Sigmoid colon (tissue), 7 donors: ENCODE measurements around the gene FBXL7. TPM values are rescaled to one million over a fixed set of nuclear protein-coding genes. Genes with fewer than 3 reads are reported as not detected.

Experiments
- DNase-seq: peaks from one replicate; pipeline ENCODE4 v3.0.0-alpha.2; 2019
- H3K27ac ChIP-seq, 4 donors: fragments of 200-600 bp; sonication (generic); one replicate each; pipeline ENCODE4 v1.5.1; 2016 to 2019; ENCODE audit warnings: mild to moderate bottlenecking in 1 of 4
- H3K27me3 ChIP-seq, 3 donors: fragments of 200-600 bp; sonication (generic); one replicate each; pipeline ENCODE4 v1.5.1; 2019; ENCODE audit warnings: mild to moderate bottlenecking in 1 of 3
- H3K36me3 ChIP-seq, 4 donors: fragments of 200-600 bp; sonication (generic); one replicate each; pipeline ENCODE4 v1.5.1; 2016 to 2019
- H3K4me1 ChIP-seq, 4 donors: fragments of 200-600 bp; sonication (generic); one replicate each; pipeline ENCODE4 v1.5.1; 2017 to 2019
- H3K4me3 ChIP-seq, 4 donors: fragments of 200-600 bp; sonication (generic); one replicate each; pipeline ENCODE4 v1.5.1; 2017 to 2019; ENCODE audit warnings: mild to moderate bottlenecking in 2 of 4, moderate library complexity in 1 of 4
- H3K9me3 ChIP-seq, 4 donors: fragments of 200-600 bp in 3 of 4; sonication (generic) in 3 of 4; one replicate each; pipeline versions ENCODE4 v1.5.1 to v1.6.1; 2013 to 2019
- CTCF ChIP-seq, 4 experiments: fragments of 450-650 bp in 3 of 4; fragments of 200-600 bp in 1 of 4; IDR thresholded peaks; one replicate each; pipeline ENCODE4 v1.5.1; 2016 to 2019; ENCODE audit warnings: antibody characterized with exemption in 4 of 4, mild to moderate bottlenecking in 3 of 4, moderate library complexity in 2 of 4
- EP300 ChIP-seq, 4 donors: sonication (generic); formaldehyde crosslinking; IDR thresholded peaks; one replicate each; pipeline ENCODE4 v1.6.1; 2017; ENCODE audit warnings: antibody characterized with exemption in 4 of 4
- POLR2A ChIP-seq, 2 donors: fragments of 450-650 bp; IDR thresholded peaks; one replicate each; pipeline ENCODE4 v1.6.1; 2016; ENCODE audit warnings: antibody characterized with exemption in 2 of 2, mild to moderate bottlenecking in 2 of 2, moderate library complexity in 2 of 2
- POLR2AphosphoS5 ChIP-seq, 4 donors: sonication (generic); formaldehyde crosslinking; IDR thresholded peaks; one replicate each; pipeline ENCODE4 v1.6.1; 2017; ENCODE audit warnings: antibody characterized with exemption in 4 of 4
- WGBS, 2 donors: extraction: QIAGEN DNeasy Blood & Tissue Kit; methylation state at CpG; one replicate each; pipeline ENCODE4 v1.1.7; 2013; 5-methylcytosine and 5-hydroxymethylcytosine counted together
- intact Hi-C: fragments of 100-400 bp; cut with DNase I; formaldehyde crosslinking; loops from one replicate; pipeline ENCODE4 v1.15.1; 2023
- polyA plus RNA-seq, 3 donors: library from polyadenylated mRNA; stranded (reverse); fragments of 200-250 nt; gene quantifications; one replicate each; pipeline ENCODE4 v1.2.3, GENCODE V29; 2013
- total RNA-seq, 4 donors: library from RNA; depleted of rRNA; stranded (reverse); fragments of >200 nt; gene quantifications; one replicate each; pipeline ENCODE4 v1.1.0, GENCODE V29; 2016
- donor health status: healthy with polysubstance abuse.
- donor health status: Bipolar disorder and iron deficiency.
- donor health status: healthy.

FBXL7 gene
- total and polyA plus RNA-seq, 7 donors: 0.92 to 44.3 (median 18.2) TPM

- no peaks in the 10 kb centered on the region for H3K27me3 ChIP-seq
- 87 to 89% methylated on average over 3 of the region's 3 CpGs for WGBS, 2 donors
- no peak for DNase-seq
- no peak overlapping the region for H3K4me3 ChIP-seq
- TF ChIP-seq POLR2AphosphoS5 (IDR thresholded peaks at IDR 0.05) (peak in 2 of 4 donors; percentile 46 to 52), POLR2A (IDR thresholded peaks at IDR 0.05) (no peak), EP300 (IDR thresholded peaks at IDR 0.05) (no peak), CTCF (IDR thresholded peaks at IDR 0.05) (no peak)
- no peaks in the 10 kb centered on the region for H3K9me3 ChIP-seq
- H3K36me3 ChIP-seq: no peaks in the 10 kb centered on the region
- H3K4me1 ChIP-seq: peaks cover 0 to 24% (median 6%) of the 10 kb centered on the region in 4 donors
- intact Hi-C loops: no loop called here
- H3K27ac ChIP-seq: no peak overlapping the region
These were observed 397.7 kb downstream of the FBXL7 start for GRCh38 chr5:15897656-15898055.

GRCh38 chr5:15898641-15899040, 398.7 kb downstream of the FBXL7 start:
- DNase-seq: no peak
- H3K4me1 ChIP-seq: peaks cover 0 to 29% (median 8%) of the 10 kb centered on the region in 4 donors
- no peak overlapping the region for H3K27ac ChIP-seq
- no peaks in the 10 kb centered on the region for H3K27me3 ChIP-seq
- H3K4me3 ChIP-seq: no peak overlapping the region
- no peaks in the 10 kb centered on the region for H3K9me3 ChIP-seq
- TF ChIP-seq POLR2A (IDR thresholded peaks at IDR 0.05) (no peak), POLR2AphosphoS5 (IDR thresholded peaks at IDR 0.05) (no peak), CTCF (IDR thresholded peaks at IDR 0.05) (no peak), EP300 (IDR thresholded peaks at IDR 0.05) (no peak)
- intact Hi-C loops: no loop called here
- 90 to 91% methylated on average over 6 of the region's 6 CpGs for WGBS, 2 donors
- H3K36me3 ChIP-seq: no peaks in the 10 kb centered on the region

DNA sequence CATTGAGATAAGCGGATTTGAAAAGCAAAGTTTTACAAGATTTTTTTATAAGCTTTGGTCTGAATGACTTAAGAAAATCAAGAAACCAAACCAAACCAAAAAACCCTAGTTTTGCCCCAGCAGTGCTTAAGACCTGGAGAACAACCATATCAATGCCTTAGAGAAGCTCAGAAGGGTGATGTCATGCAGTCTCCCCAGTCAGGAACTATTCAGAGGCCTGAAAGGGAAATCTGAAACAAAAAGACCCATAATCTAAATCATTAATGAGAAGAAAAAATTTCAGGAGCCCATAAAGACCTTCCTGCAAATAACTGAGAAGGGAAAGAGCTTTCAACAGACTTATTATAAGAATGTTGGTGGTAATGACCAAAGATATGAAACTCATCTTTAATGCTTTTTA, 399.5 kb downstream of the FBXL7 start:
- Histone ChIP-seq H3K4me3 (no peak overlapping the region), H3K9me3 (no peaks in the 10 kb centered on the region), H3K27me3 (no peaks in the 10 kb centered on the region), H3K4me1 (peaks cover 0 to 38% (median 12%) of the 10 kb centered on the region in 4 donors), H3K36me3 (no peaks in the 10 kb centered on the region), H3K27ac (no peak overlapping the region)
- TF ChIP-seq POLR2A (IDR thresholded peaks at IDR 0.05): no peak
- TF ChIP-seq EP300 (IDR thresholded peaks at IDR 0.05): no peak
- no peak for TF ChIP-seq POLR2AphosphoS5 (IDR thresholded peaks at IDR 0.05)
- no peak for TF ChIP-seq CTCF (IDR thresholded peaks at IDR 0.05)
- WGBS, 2 donors: 89 to 95% methylated on average over 1 of the region's 1 CpG
- intact Hi-C loops: no loop called here
- DNase-seq: no peak

- Histone ChIP-seq H3K27me3 (no peaks in the 10 kb centered on the region), H3K9me3 (no peaks in the 10 kb centered on the region), H3K36me3 (no peaks in the 10 kb centered on the region), H3K27ac (no peak overlapping the region), H3K4me3 (no peak overlapping the region), H3K4me1 (peaks cover 0 to 52% (median 15%) of the 10 kb centered on the region in 4 donors)
- no peak for DNase-seq
- 17 to 49% methylated on average over 2 of the region's 2 CpGs for WGBS, 2 donors
- TF ChIP-seq CTCF (IDR thresholded peaks at IDR 0.05): no peak
- no peak for TF ChIP-seq EP300 (IDR thresholded peaks at IDR 0.05)
- no peak for TF ChIP-seq POLR2AphosphoS5 (IDR thresholded peaks at IDR 0.05)
- no peak for TF ChIP-seq POLR2A (IDR thresholded peaks at IDR 0.05)
- intact Hi-C loops: no loop called here
These were observed 401.2 kb downstream of the FBXL7 start for GRCh38 chr5:15901151-15901550.

GRCh38 chr5:15902066-15902465, 402.1 kb downstream of the FBXL7 start:
- TF ChIP-seq CTCF (IDR thresholded peaks at IDR 0.05) (no peak), POLR2A (IDR thresholded peaks at IDR 0.05) (no peak), EP300 (IDR thresholded peaks at IDR 0.05) (no peak)
- no peak overlapping the region for H3K4me3 ChIP-seq
- DNase-seq: no peak
- H3K27me3 ChIP-seq: no peaks in the 10 kb centered on the region
- H3K4me1 ChIP-seq: peaks cover 0 to 52% (median 15%) of the 10 kb centered on the region in 4 donors
- no peaks in the 10 kb centered on the region for H3K36me3 ChIP-seq
- no peak overlapping the region for H3K27ac ChIP-seq
- WGBS, 2 donors: 36 to 39% methylated on average over 6 of the region's 6 CpGs
- no peaks in the 10 kb centered on the region for H3K9me3 ChIP-seq
- intact Hi-C loops: no loop called here
